Ammon's horn (tissue), 1 donor: ENCODE results near the gene NEMF.
"Not testable (repeated sequence)": the region's sequence is repeated elsewhere in the genome, so short reads cannot be mapped to it uniquely, and the experiment has no call there.

Experiments used
- DNase-seq: peaks from one replicate; pipeline ENCODE4 v3.0.0-alpha.2; 2016; ENCODE audit warnings: low spot score

Gene NEMF

GRCh38 chr14:49852301-49853157 lies at the start of gene NEMF:
Gene NEMF (minus strand): TSS chr14:49852788. CDS start chr14:49852753, 35 bp downstream.
- peak; percentile 92 for DNase-seq

DNA sequence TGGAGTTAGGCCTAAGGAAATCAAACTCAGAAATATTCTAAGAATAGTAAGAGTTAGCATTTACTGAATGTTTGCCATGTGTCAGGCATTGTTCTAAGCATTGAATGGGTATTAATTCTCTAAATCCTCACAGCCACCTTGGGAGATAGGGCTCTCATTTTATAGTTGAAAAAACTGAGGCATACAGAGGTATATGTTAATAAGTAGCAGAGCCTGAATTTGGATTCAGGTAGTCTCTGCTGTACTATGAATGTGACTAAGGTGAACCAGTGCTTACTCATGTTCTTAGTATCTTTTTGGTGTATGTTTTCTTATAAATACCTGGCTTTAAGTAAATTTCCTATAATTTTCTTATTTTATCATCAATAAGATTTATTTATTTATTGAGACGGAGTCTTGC lies 48.4 kb upstream of the NEMF start:
- DNase-seq, result no peak

DNA sequence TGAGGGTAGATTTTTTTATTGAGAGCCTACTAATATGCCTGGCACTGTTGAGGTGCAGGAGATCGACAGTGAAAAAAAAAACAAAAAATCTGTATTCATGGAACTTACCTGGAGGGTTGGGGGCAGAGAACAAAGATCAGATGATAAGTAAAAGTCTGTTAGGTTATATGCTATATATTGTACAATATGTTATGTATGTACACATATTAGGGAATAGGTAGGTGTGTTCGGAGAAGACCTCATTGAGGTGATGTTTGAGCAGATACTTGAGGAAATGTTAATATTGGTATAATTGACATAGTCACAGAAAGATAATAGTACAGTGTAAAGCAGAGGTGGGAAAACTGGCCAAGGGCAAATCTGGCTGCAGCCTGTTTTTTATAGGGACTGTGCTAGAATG lies 45.9 kb upstream of the NEMF start:
- no peak for DNase-seq

- no peak for DNase-seq
These were observed 45.4 kb upstream of the NEMF start for GRCh38 chr14:49897965-49898364.

DNA sequence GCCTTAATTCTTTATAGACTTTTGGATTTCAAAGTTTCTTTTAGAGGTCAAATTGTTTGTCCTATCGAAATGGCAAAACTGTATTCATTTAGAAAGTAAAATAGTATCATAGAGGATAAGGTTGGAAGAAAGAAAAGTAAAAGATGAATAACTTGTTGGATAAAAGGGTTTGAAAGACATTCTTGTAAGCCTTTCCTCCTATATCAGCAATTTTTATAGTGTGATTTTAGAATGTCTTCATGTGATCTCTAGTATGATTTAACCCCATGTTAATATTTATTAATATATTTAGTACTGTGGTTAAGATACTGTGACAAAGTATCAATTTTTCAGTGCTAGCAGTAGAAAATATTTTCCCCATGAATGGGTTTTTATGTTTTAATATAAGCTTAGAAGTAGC lies 44.8 kb upstream of the NEMF start:
- no peak for DNase-seq

- DNase-seq, result no peak
These were observed 44.4 kb upstream of the NEMF start for GRCh38 chr14:49896966-49897365.

DNA sequence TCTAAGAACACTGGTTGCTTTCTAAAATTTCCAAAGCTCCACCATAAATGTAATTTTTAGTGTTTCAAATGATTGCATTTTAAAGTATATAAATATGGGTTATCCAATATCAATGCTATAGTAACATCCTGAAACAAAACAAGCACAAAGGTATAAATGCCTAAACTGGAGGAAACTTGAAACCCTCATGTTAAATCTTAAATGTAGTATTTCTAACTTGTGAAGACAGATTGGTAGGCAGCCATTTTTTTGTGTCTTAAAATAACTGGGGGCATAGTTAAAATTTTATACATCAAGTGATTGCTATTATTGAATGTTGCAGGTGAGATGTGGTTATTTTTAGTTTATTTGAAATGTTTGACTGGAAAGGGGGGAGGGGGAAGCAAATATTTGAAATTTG lies 43.7 kb upstream of the NEMF start:
- DNase-seq, result not testable (repeated sequence)

DNA sequence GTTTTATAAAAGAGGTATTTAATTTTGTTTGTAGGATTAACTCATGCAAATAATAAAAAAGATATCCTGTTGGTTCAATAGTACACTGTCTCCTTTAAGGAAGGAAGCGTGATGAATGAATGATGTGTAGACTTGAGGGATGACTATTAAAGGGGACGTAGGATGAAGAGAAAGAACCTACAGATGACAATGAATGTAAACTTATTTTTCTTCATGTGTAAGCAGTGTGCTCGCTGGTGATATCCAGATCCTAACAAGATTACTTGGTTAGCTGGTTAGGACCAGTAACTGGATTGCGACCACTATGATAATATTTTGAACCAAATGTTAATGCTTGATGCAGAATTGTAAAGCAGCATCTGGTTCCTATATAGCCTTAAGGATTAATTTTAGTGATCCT lies 42.9 kb upstream of the NEMF start:
- DNase-seq, result no peak

DNA sequence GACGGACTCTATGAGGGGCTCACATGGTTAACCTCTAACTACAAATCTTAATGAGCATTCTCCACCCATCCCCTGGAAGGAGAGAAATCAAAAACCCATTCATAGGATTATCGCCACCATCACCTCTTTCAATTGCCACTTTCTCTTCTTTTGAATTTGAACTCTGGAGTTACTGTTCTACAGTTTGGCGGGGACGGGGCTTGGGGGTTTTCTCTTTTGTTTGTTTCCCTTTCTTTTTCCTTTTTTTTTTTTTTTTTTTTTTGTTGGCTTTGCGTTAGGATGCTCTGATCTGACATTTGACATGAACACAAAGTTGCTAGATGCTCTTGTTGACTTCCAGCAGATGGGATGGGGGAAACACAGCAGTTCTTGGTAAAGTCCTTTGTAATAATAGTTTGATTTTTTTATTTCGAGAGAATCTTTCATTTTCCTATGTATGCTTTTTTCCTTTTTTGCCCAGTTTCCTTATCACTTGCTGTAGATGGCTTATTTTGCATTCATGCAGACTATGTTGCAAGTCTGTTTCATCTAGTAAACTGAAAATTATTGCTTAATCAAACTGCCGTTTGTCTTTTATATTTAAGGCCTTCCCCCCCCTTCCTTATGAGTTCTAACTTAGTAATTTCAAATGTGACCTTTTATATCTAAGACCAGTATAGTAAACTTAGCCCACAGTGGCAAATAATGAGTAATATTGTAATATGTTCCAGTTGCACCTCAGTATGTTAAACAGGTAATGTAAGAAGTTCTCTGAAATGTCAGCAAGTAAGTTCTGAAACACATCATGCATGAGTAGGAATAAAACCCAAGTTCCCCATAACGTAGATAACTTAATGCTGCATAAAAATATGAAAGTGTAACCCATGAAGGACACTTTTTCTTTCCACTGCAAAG lies 41.9 kb upstream of the NEMF start:
- not testable (repeated sequence) for DNase-seq

GRCh38 chr14:49893309-49894213 lies 41.0 kb upstream of the NEMF start:
- peak; percentile 25 for DNase-seq

DNA sequence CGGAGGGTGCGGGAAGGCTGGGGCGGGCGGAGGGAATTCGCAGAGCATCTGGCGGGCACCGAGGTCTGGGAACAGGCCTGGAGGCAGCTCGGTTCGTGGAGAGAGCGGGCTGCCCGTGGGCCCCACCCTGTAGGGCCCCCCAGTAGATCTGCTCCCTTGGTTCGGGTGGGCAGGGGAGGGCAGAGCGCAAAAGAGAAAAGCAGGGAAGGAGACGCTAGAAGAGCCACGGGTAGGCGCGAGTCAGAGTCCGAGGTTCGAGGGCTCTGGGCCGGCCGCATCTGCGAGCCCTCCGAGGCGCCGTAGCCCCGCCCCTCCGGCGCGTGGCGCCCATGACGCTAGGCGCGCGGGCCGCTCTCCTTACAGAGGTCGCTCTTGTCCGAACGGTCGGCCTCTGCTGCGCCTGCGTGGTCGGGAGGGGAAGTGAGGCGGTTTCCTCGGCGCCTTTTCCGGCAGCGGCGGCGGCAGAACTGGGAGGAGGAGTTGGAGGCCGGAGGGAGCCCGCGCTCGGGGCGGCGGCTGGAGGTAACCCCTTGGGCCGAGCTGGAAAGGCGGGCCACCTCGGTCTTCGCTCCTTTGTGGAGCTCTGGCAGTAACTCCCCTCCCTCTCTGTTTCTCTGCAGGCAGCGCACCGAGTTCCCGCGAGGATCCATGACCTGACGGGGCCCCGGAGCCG lies 40.2 kb upstream of the NEMF start, which contains the start of gene ARF6:
Gene ARF6 (plus strand): TSS at position 447 of the 673 bp plus-strand sequence. CDS start 655 bp downstream, outside the sequence.
- peak; percentile 97 for DNase-seq

DNA sequence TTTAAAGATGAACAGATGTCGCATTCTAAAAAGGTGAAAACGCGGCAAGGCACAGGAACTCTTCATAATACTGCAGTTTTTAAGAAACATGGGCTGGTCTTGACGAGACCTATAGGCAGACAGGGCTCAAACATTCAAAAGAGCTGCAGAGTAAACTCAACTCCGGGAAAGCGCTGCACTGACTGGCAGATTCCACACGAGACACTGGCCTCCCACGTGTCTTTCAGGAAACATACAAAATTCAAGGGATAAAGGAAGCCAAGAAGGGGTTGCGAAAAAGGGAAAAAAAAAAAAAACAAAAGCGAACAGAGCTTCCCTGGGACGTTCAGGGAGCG lies 39.7 kb upstream of the NEMF start:
- peak; percentile 77 for DNase-seq

GRCh38 chr14:49888293-49888692 lies 35.7 kb upstream of the NEMF start:
- no peak for DNase-seq

GRCh38 chr14:49886523-49886922 lies 33.9 kb upstream of the NEMF start:
- DNase-seq, result no peak

GRCh38 chr14:49882826-49883694 lies 30.5 kb upstream of the NEMF start:
- DNase-seq, result no peak

DNA sequence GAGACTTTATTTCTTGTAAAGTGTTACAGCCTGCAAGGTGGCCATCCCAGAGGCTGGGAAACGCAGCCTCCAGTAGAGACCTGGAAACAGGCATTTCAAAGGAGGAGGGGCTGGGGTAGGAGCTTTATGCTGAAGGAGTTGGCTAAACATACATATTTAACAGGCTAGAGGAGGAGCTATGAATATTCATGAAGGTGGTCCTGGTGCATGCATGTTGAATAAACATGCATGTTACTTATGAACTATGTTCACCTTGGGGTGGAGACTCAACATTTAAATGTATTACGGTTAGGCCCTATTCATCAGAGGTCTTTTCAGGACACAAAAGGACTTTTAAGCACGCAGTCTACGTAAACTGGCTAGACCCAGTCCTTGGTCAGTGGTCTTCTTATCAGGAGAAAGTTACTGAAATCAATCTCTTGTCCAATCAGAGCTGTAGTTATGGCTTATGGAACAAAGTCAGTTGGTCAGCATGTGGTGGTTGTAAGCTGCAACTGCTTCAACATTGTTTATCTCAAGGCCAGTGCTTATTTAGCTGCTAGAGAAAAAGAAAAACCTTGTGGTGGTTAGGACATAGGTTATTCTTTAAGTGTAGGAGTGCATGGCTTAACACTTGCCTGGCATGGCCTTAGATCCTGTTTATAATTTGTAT lies 28.9 kb upstream of the NEMF start:
- DNase-seq, result no peak

- no peak for DNase-seq
These were observed 27.9 kb upstream of the NEMF start for GRCh38 chr14:49880267-49881064.

GRCh38 chr14:49879646-49880204 lies 27.1 kb upstream of the NEMF start:
- no peak for DNase-seq
